ENCODE measurements around the gene CISH.
A peak's percentile ranks its signal among the peaks of the same experiment; 100 is the strongest.

Gene CISH

GRCh38 chr3:50611464-50612233 lies at the start of gene CISH:
Gene CISH, minus strand, starts transcription at chr3:50611774. Its CDS starts 124 bp downstream, at chr3:50611650.
- peak; percentile 48 for DNase-seq

DNA sequence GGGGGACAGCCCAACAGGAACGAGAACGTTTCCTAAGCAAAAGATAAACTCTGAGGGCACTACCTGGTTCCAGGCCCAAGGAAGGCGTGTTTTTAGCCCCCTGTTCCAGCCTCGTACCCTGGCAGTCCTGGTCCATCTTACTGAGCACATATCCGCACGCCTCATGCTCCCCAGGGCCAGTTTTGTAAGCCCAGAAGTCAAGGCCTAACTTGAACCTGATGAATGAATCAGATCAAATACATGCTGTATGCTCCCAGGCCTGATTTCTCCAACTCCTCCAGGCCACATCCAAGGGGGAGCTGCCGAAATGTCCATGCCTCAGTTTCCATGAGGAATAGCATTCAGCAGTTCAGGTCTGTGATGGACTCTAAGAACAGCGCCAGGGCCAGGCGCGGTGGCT lies 48.8 kb upstream of the CISH start:
- DNase-seq = no peak

DNA sequence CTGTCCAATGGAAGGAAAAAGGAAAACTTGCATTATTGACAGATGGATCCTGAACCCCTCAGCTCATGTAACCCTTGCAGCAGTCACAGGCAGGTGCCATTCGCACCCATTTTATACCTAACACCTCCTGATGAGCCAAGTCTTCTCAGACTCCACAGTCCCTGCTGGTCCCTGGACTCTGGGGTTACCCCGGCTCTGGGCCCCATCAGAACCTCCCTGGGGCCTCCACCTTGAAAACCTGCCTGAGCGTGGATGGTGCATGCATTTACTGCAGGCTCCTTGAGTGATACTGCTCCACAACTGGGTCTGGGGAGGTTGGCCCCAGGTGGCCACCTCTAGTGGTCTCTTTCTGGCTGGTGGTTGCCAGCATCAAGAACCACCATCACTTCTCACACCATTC lies 47.3 kb upstream of the CISH start:
- DNase-seq = no peak

- DNase-seq = no peak
These were observed 46.8 kb upstream of the CISH start for GRCh38 chr3:50658416-50658815.

GRCh38 chr3:50657816-50658215 lies 46.2 kb upstream of the CISH start:
- DNase-seq = no peak

DNA sequence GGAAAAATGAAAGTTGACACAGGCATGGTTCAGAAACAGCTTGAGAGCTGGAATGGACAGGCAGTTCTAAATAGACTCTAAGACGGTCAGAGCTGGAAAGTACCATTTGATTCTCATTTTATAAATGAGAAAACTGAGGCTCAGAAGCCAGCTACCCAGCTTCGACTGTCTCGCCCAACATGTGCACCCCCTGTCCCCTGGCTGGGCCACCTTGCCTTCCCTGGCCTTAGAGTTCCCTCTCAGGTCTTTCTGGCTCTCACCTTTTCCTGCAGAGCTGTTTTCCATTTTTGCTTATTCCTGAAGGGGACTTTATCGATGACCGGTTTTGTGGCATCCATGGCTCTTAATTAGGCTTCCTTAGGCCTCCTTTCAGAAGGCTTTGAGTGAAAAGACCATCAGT lies 45.8 kb upstream of the CISH start:
- no peak for DNase-seq

DNA sequence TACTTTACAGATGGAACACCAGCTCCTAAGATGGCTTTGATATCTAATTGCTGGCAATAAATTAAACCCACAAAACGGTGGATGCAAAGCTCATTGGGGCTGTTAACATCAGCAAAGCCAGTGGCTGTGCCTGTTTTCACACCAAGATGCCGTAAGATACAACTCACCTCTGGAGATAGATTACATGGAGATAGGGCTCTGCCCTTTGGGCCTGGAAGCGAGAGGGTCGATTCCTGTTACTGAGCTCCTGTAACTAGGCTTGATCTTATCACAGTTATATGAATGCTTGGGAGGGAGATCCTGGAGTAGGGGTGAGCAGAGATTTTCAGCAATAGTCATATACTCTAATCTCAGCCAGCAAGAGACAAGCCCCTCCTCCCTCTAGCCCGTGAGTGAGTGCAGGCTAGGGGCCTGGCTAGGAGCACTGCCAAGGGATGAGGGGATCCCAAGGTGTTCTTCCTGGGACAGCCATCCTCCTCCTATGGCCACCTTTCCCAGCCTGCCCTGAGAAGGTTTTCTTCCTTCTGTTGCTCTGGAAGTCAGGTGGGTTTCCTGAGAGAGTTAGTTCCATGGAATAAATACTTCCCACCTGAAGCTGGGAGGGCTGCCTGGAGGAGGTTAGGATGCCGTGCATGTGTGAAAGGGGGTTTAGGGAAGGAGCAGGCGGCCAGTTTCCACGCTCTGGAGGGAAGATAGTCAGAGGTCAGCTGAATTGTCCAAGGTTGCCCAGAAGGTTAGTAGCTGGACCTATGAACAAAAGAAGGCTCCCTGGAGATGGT lies 45.0 kb upstream of the CISH start:
- DNase-seq = no peak

- no peak for DNase-seq
These were observed 43.6 kb upstream of the CISH start for GRCh38 chr3:50655009-50655830.

DNA sequence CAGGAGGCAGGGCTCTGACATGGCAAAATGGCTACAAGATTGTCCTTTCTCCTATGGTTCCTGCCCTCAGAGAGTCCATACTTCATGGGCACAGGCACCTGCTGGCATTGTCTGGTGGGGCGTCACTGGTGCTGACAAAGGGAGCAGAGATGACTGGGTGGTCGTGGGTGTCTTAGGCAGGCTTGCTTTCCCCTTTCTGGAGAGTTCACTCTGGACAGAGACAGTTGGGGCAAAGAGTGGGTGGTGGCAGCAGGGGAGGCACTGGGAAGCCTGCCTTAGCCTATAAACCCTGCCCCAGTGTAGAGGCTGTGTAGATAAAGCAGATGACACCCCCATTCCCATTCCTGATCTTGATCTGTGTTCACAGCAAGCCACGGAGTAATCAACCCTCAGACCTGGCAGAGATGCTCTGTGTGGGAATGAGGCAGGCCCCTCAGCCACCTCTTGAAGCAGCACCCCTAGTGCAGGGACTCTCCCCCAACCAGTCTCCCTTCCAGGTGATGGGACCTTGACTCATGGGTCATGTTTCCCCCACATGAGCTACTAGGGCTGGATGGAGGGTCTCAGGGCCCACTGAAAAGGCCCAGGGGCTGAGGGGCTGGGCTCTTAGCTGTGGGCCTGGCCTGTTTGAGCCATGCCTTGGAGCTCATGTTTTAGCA lies 42.5 kb upstream of the CISH start:
- DNase-seq = no peak

- DNase-seq = no peak
These were observed 41.1 kb upstream of the CISH start for GRCh38 chr3:50652709-50653108.

- no peak for DNase-seq
These were observed 40.5 kb upstream of the CISH start for GRCh38 chr3:50651920-50652529.

GRCh38 chr3:50651445-50651844 lies 39.9 kb upstream of the CISH start:
- DNase-seq = no peak

- no peak for DNase-seq
These were observed 38.4 kb upstream of the CISH start for GRCh38 chr3:50650018-50650417.

GRCh38 chr3:50649451-50649931 lies 37.9 kb upstream of the CISH start:
- no peak for DNase-seq

DNA sequence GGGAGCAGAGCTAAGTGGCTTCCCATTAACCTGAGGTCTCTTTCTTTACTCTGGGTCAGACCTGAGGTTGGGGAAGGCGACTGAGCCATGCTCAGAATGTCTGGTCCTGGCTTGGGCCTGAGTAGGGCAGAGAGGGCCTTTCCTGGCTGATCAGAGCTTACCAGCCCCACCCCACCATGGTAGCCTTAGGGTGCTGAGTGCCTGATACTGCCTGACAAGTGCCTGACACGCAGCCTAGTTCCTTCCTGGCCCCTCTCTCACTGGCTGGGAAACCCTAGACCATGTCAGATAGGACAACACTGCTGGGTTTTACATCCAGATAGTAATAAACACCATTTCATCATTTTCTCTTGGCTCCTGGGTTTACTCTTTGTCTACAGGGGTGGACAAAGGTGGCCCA lies 37.4 kb upstream of the CISH start:
- no peak for DNase-seq

- DNase-seq = no peak
These were observed 36.7 kb upstream of the CISH start for GRCh38 chr3:50648313-50648712.

DNA sequence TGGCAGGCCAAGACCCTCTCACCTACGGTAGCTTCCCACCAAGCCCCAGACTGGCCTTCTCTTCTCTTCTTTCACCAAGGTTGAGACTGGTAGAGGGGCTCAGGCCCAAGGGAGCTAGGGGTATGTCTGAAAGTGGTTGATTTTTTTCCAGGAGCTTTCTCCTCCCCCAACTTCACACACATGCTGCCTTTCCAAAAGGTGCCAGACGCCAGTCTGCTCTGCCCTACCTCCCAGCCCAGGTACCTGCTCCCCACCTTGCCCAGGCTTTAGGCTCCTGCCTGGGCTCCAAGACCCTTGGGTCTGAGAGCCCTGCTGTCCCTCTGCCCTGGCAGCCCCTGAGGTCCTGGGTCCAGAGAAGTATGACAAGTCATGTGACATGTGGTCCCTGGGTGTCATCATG lies 33.8 kb upstream of the CISH start:
- DNase-seq = no peak

DNA sequence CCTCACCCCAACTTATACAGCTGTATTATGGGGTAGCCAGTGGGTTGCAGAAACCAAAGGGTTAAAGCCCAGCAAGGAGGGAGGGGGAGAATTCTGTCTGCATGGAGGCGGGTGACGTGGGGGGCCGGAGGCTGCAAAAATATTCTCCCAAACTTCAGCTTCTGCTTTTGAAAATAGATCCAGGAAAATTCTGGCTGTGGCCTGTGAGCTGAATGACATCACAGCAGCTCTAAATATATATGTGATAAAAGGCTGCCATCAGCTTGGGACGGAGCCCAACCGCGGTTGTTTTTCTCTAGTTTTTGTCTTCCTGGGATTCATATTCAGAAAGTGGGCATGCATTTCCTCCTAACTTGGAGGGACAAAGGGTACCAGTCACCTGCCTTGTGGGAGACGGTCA lies 33.0 kb upstream of the CISH start:
- no peak for DNase-seq

DNA sequence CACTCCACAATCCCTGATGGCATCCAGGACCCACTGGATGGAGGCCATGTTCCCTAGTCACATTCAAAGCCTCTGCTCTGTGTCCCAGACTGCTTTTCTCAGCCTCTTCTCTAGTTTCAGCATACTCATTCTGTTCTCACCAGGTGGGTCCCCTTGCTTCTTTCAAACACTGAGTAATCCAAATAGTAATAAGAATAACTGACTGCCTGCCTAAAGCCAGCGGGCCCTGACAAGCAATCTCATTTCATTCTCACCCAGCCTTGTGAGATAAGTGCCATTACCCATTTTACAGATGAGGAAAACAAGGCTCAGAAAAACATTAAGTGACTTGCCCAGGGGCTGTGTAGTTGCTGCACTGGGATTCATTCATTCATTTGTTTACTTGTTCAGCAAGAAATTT lies 30.8 kb upstream of the CISH start:
- DNase-seq = no peak

- no peak for DNase-seq
These were observed 27.5 kb upstream of the CISH start for GRCh38 chr3:50639055-50639494.

- no peak for DNase-seq
These were observed 26.4 kb upstream of the CISH start for GRCh38 chr3:50637945-50638344.

- no peak for DNase-seq
These were observed 25.4 kb upstream of the CISH start for GRCh38 chr3:50637011-50637410.

Data from NCI-H1092 (cell line).